IPS-18c (cell line): ENCODE measurements around the gene RASSF8.

Source experiments
- H3K4me3 ChIP-seq: 2 replicates; pipeline ENCODE4 v1.7.0; 2013; ENCODE audit warnings: low read depth, mild to moderate bottlenecking, low read length, moderate library complexity; ENCODE audit not compliant: insufficient read depth
- H3K9me3 ChIP-seq: one replicate; pipeline ENCODE4 v1.6.1; 2013; ENCODE audit warnings: mild to moderate bottlenecking, low read length, moderate library complexity; ENCODE audit not compliant: control insufficient read depth, insufficient read depth

RASSF8 gene

GRCh38 chr12:25957793-25958427, 572 bp upstream of the RASSF8 start:
- H3K4me3 ChIP-seq, result peak overlapping the region; percentile 74
- H3K9me3 ChIP-seq, result no peaks in the 10 kb centered on the region

GRCh38 chr12:25959071-25959961, 834 bp downstream of the RASSF8 start:
- Histone ChIP-seq H3K4me3 (peak overlapping the region; percentile 66), H3K9me3 (no peaks in the 10 kb centered on the region)

GRCh38 chr12:25960143-25960542, 1.7 kb downstream of the RASSF8 start:
- no peaks in the 10 kb centered on the region for H3K9me3 ChIP-seq
- peak overlapping the region; percentile 66 for H3K4me3 ChIP-seq

- no peaks in the 10 kb centered on the region for H3K9me3 ChIP-seq
- H3K4me3 ChIP-seq, result no peak overlapping the region
Observed at GRCh38 chr12:25960961-25961360, 2.5 kb downstream of the RASSF8 start.

GRCh38 chr12:25962932-25963525, 4.5 kb downstream of the RASSF8 start:
- Histone ChIP-seq H3K4me3 (no peak overlapping the region), H3K9me3 (no peaks in the 10 kb centered on the region)

- Histone ChIP-seq H3K9me3 (no peaks in the 10 kb centered on the region), H3K4me3 (no peak overlapping the region)
Observed at GRCh38 chr12:25965682-25966081, 7.2 kb downstream of the RASSF8 start.

- Histone ChIP-seq H3K4me3 (no peak overlapping the region), H3K9me3 (no peaks in the 10 kb centered on the region)
Observed at GRCh38 chr12:25970082-25970481, 11.6 kb downstream of the RASSF8 start.

GRCh38 chr12:25970916-25971653, 12.6 kb downstream of the RASSF8 start:
- H3K9me3 ChIP-seq, result no peaks in the 10 kb centered on the region
- no peak overlapping the region for H3K4me3 ChIP-seq

GRCh38 chr12:25971654-25972041, 13.2 kb downstream of the RASSF8 start:
- Histone ChIP-seq H3K4me3 (no peak overlapping the region), H3K9me3 (no peaks in the 10 kb centered on the region)

GRCh38 chr12:25972783-25973182, 14.3 kb downstream of the RASSF8 start:
- H3K9me3 ChIP-seq, result no peaks in the 10 kb centered on the region
- H3K4me3 ChIP-seq, result no peak overlapping the region

GRCh38 chr12:25975179-25975578, 16.7 kb downstream of the RASSF8 start:
- Histone ChIP-seq H3K4me3 (no peak overlapping the region), H3K9me3 (no peaks in the 10 kb centered on the region)

GRCh38 chr12:25975682-25976081, 17.2 kb downstream of the RASSF8 start:
- Histone ChIP-seq H3K9me3 (no peaks in the 10 kb centered on the region), H3K4me3 (no peak overlapping the region)

- no peaks in the 10 kb centered on the region for H3K9me3 ChIP-seq
Observed at GRCh38 chr12:25976289-25976688, 17.8 kb downstream of the RASSF8 start.

GRCh38 chr12:25977047-25977446, 18.6 kb downstream of the RASSF8 start:
- Histone ChIP-seq H3K4me3 (no peak overlapping the region), H3K9me3 (no peaks in the 10 kb centered on the region)

More at GRCh38 chr12:25976289-25976688, 17.8 kb downstream of the RASSF8 start:
- H3K4me3 ChIP-seq, result no peak overlapping the region

GRCh38 chr12:25979059-25979458, 20.6 kb downstream of the RASSF8 start:
- H3K4me3 ChIP-seq, result no peak overlapping the region
- no peaks in the 10 kb centered on the region for H3K9me3 ChIP-seq

GRCh38 chr12:25979563-25979962, 21.1 kb downstream of the RASSF8 start:
- Histone ChIP-seq H3K4me3 (no peak overlapping the region), H3K9me3 (no peaks in the 10 kb centered on the region)

- Histone ChIP-seq H3K4me3 (no peak overlapping the region), H3K9me3 (no peaks in the 10 kb centered on the region)
Observed at GRCh38 chr12:25980035-25980434, 21.6 kb downstream of the RASSF8 start.
